ENCODE results near the gene RHNO1. TPM values are rescaled to one million over a fixed set of nuclear protein-coding genes. Genes with fewer than 3 reads are reported as not detected.
A peak's percentile ranks its signal among the peaks of the same experiment; 100 is the strongest.
"Not testable (repeated sequence)": the region's sequence is repeated elsewhere in the genome, so short reads cannot be mapped to it uniquely, and the experiment has no call there.

Gene RHNO1
- total and polyA plus RNA-seq, 2 of the 4 experiments (the other 2 are of a cell fraction), result 26.1 to 30.6 TPM

- peak; percentile 98 for ATAC-seq (ENCODE audit: low read depth)
- H3K18ac ChIP-seq (ENCODE audit: low read depth, low read length); H3K9ac ChIP-seq (ENCODE audit: low read depth, low read length); in situ Hi-C loops (cut with MboI; ENCODE audit: low sequenced_read_pairs); dilution Hi-C loops (cut with HindIII; ENCODE audit: low sequenced_read_pairs, unreplicated experiment); H2BK15ac ChIP-seq (ENCODE audit: low read depth, low read length); BruUV-seq (replicated peaks); H3K9me3 ChIP-seq (ENCODE audit: control insufficient read depth, insufficient read depth, low read length); POLR2A ChIA-PET (ENCODE audit: unreplicated experiment); H3K23ac ChIP-seq (ENCODE audit: low read depth, low read length); H3K4me1 ChIP-seq (ENCODE audit: control insufficient read depth, insufficient read depth, low read length); H3K27me3 ChIP-seq (ENCODE audit: control insufficient read depth, insufficient read depth, low read length); H4K20me1 ChIP-seq (ENCODE audit: insufficient read depth, low read length); H3K4me3 ChIP-seq (ENCODE audit: insufficient read depth, low read depth, low read length); H2AK9ac ChIP-seq (replicated peaks; ENCODE audit: low read depth, low read length, poor library complexity); intact Hi-C loops (cut with micrococcal nuclease): not testable (repeated sequence)
- CTCF ChIA-PET, result interaction anchor here (0.8 kb wide), 2 partner anchors 15 to 1062 kb away, joined by 4 read pairs; no protein-coding TSS in a partner anchor
- Histone ChIP-seq H3K4ac (ENCODE audit: low read depth, low read length) (peak overlapping the region; percentile 93), H2AK5ac (ENCODE audit: low read depth, low read length) (peak overlapping the region; percentile 83; the same call in 1 of the 2 replicates), H3K27ac (ENCODE audit: insufficient read depth, low read length) (peak overlapping the region; percentile 60; the same call in 1 of the 2 replicates), H2BK20ac (ENCODE audit: low read depth, low read length) (peak overlapping the region; percentile 88), H4K8ac (ENCODE audit: low read depth in 2 of 2, low read length in 2 of 2) (peak overlapping the region in 1 of 2 experiments; percentile 83; a peak in 1 of 4 replicates), H3K79me1 (ENCODE audit: low read depth in 1 of 2, low read length in 2 of 2) (peaks cover 16 to 56% of the 10 kb centered on the region in 2 experiments), H3K36me3 (ENCODE audit: control insufficient read depth, insufficient read depth, low read length) (peaks cover 22% of the 10 kb centered on the region), H4K5ac (ENCODE audit: low read depth, low read length) (peak overlapping the region; percentile 59; the same call in 1 of the 2 replicates), H4K91ac (ENCODE audit: insufficient read depth, low read depth, low read length) (peak overlapping the region; percentile 85), H3K56ac (ENCODE audit: extremely low read depth, insufficient read depth, low read length) (peak overlapping the region; percentile 49; the same call in 1 of the 2 replicates), H3K9me1 (ENCODE audit: insufficient read depth, low read length) (peaks cover 10% of the 10 kb centered on the region), H2BK120ac (ENCODE audit: low read depth, low read length) (peak overlapping the region; percentile 92), H2BK5ac (ENCODE audit: low read depth, low read length, poor library complexity, severe bottlenecking) (peak overlapping the region; percentile 62), H3K4me2 (ENCODE audit: low read depth, low read length) (peak overlapping the region; percentile 72), H2AFZ (replicated peaks; ENCODE audit: low read length, poor library complexity) (peak overlapping the region; percentile 87), H3K14ac (replicated peaks; ENCODE audit: low read depth, low read length) (0 out of 2 replicates have a peak overlapping the region, but pooled peaks have one; percentile 84)
- peak; percentile 43 for TF ChIP-seq MAFK (IDR thresholded peaks at IDR 0.05; ENCODE audit: low read depth, low read length)
- WGBS, 2 experiments (ENCODE audit: extremely low coverage in 2 of 2, insufficient read length in 1 of 2), result no CpG with 5 or more reads among the region's 9 CpGs
- DNase-seq, result peak; percentile 73
Measured at GRCh38 chr12:2868986-2869632, 7.9 kb upstream of the RHNO1 start.

Measured in IMR-90 (cell line).